ENCODE measurements around the gene WDR88. TPM values are rescaled to one million over a fixed set of nuclear protein-coding genes. Genes with fewer than 3 reads are reported as not detected.

The WDR88 gene
- total and polyA plus RNA-seq, 12 donors: 0.03 to 0.11 TPM; not detected in 10

DNA sequence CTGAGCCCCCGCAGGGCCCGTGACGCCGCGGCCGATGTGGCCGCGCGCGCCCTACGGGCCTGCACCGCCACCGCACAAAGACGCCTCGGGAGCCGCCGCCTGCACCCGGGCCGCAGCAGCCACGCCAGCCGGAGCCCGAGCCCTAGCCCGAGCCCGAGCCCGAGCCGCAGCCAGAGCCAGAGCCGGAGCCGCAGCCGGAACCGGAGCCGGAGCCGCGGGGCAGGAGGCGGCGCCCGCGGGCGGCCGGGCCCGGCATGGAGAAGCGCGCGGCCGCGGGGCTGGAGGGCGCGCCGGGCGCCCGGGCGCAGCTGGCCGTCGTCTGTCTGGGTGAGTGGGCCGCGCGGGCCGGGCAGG is 62.6 kb downstream of the WDR88 start:
- 0 to 1% methylated on average over 34 to 57 of the region's 57 CpGs; no CpG with 5 or more reads in 2 of the 4 donors for WGBS, 4 donors
- intact Hi-C loops (cut with DNase I): loop anchor here in 1 of 2 donors (10.0 kb wide), 1 partner anchor 220 kb away; the partner anchor contains the start of genes CEP89 and FAAP24
- H3K4me3 ChIP-seq: peak overlapping the region in 2 of 4 donors; percentile 35 to 91
- peak overlapping the region in 3 of 5 donors; percentile 64 to 86 (median 80) for H3K27ac ChIP-seq
- DNase-seq: peak in 1 of 7 donors; percentile 32
- TF ChIP-seq, protein P1, sequence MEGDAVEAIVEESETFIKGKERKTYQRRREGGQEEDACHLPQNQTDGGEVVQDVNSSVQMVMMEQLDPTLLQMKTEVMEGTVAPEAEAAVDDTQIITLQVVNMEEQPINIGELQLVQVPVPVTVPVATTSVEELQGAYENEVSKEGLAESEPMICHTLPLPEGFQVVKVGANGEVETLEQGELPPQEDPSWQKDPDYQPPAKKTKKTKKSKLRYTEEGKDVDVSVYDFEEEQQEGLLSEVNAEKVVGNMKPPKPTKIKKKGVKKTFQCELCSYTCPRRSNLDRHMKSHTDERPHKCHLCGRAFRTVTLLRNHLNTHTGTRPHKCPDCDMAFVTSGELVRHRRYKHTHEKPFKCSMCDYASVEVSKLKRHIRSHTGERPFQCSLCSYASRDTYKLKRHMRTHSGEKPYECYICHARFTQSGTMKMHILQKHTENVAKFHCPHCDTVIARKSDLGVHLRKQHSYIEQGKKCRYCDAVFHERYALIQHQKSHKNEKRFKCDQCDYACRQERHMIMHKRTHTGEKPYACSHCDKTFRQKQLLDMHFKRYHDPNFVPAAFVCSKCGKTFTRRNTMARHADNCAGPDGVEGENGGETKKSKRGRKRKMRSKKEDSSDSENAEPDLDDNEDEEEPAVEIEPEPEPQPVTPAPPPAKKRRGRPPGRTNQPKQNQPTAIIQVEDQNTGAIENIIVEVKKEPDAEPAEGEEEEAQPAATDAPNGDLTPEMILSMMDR (IDR thresholded peaks at IDR 0.05): no peak
- TF ChIP-seq POLR2A (IDR thresholded peaks at IDR 0.05): no peak
- H3K9me3 ChIP-seq (replicated peaks in 1 of 3): no peaks in the 10 kb centered on the region
- H3K36me3 ChIP-seq (replicated peaks in 1 of 2): peaks cover 0 to 2% of the 10 kb centered on the region in 2 donors
- H3K27me3 ChIP-seq: no peaks in the 10 kb centered on the region
- peaks cover 9% of the 10 kb centered on the region in 2 donors for H3K4me1 ChIP-seq (replicated peaks in 1 of 2)

DNA sequence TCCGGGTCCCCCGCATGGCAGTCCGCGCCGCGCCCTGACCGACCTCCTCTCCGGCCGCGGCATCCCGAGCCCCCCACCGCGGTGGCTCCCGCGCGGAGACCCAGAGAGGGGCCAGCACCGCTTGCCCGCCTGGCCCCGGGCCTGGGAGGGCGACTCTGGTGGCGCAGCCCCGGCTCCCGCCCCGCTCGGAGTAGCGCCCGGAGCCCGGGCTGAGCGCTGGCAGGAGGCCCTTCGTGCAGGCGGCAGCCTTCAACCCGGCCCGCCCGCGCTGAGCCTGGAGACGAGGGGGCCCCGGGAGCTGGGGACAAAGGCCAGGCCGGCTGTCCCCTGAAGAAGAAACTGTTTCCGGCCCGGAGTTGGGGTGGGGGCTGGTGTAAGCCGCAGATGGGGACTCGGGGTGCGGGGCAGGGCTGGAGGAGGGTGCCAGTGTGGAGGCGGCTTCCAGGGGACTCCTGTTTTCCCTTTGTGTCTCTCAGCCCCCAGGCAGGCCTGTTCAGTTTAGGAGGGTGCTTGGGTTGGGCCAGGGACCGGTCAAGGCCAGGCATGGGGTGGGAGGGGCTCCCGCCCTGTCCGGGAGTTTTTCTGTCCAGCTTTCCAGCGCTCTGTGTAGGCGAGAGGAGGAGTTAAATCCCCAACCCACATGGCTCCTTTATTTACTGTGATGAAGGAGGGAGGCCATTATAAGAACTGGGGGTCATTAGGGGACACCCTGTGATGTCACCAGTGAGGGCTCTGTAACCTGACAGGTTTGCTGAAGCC is 63.2 kb downstream of the WDR88 start:
- 1 to 14% (median 3%) methylated on average over 5 to 49 of the region's 49 CpGs; no CpG with 5 or more reads in 1 of the 4 donors for WGBS, 4 donors
- peak; percentile 61 to 82 (median 73) for DNase-seq

DNA sequence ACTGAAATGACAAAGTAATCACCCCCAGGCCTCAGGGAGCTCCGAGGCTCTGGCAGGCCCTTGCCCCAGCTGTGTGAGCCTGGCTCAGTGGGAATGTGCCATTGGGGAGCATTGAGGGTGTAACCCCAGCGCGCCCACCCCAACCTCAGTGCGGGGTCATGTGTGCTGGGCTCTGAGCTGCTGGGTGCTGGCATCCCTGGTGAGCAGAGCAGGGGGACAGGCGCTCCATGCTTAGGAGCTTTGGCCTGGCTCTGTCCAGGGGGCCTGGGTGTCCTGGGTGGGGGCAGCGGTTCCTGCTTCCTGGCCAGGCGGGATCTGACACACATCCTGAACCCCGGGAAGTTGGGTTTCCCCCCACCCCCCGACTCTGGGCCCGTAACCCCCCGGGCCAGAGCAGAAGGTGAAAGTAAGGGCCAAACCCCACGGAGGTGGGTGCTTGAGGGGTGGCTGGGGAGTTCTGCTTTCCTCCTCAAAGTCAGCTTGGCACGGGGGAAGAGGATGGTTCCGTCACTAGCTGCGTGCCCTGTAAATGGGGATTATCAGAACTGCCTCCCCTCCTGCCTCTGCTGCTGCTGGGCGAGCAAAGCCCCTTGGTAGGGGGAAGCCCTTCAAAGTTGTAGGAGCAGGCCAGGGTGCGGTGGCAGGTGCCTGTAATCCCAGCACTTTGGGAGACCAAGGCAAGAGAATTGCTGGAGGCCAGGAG is 63.9 kb downstream of the WDR88 start:
- intact Hi-C loops (cut with DNase I): loop anchor here in 1 of 2 donors (10.0 kb wide), 1 partner anchor 221 kb away; the partner anchor contains the start of genes CEP89 and FAAP24
- DNase-seq: no peak
- TF ChIP-seq, protein P1 (IDR thresholded peaks at IDR 0.05): no peak
- TF ChIP-seq POLR2A (IDR thresholded peaks at IDR 0.05): no peak
- peak overlapping the region in 2 of 4 donors; percentile 35 to 91 for H3K4me3 ChIP-seq
- WGBS, 4 donors: 57 to 89% (median 70%) methylated on average over 1 to 17 of the region's 17 CpGs
- H3K27ac ChIP-seq: peak overlapping the region in 2 of 5 donors; percentile 80 to 86
- H3K9me3 ChIP-seq (replicated peaks in 1 of 3): no peaks in the 10 kb centered on the region
- H3K27me3 ChIP-seq: no peaks in the 10 kb centered on the region
- H3K4me1 ChIP-seq (replicated peaks in 1 of 2): peaks cover 9% of the 10 kb centered on the region in 2 donors
- peaks cover 0 to 2% of the 10 kb centered on the region in 2 donors for H3K36me3 ChIP-seq (replicated peaks in 1 of 2)

More for the DNA sequence above, 63.2 kb downstream of the WDR88 start:
- H3K36me3 ChIP-seq (replicated peaks in 1 of 2): peaks cover 0 to 2% of the 10 kb centered on the region in 2 donors
- peak in 1 of 2 donors; percentile 12 for TF ChIP-seq POLR2A (IDR thresholded peaks at IDR 0.05)
- TF ChIP-seq, protein P1 (IDR thresholded peaks at IDR 0.05): no peak
- H3K9me3 ChIP-seq (replicated peaks in 1 of 3): no peaks in the 10 kb centered on the region
- peak overlapping the region; percentile 21 to 86 (median 67) for H3K27ac ChIP-seq
- H3K4me1 ChIP-seq (replicated peaks in 1 of 2): peaks cover 9% of the 10 kb centered on the region in 2 donors
- no peaks in the 10 kb centered on the region for H3K27me3 ChIP-seq
- H3K4me3 ChIP-seq: peak overlapping the region; percentile 35 to 91 (median 58)
- intact Hi-C loops (cut with DNase I): loop anchor here in 1 of 2 donors (10.0 kb wide), 1 partner anchor 220 kb away; the partner anchor contains the start of genes CEP89 and FAAP24
